Tibial nerve (tissue), 4 donors: ENCODE results near the gene NR2C2. TPM values are rescaled to one million over a fixed set of nuclear protein-coding genes. Genes with fewer than 3 reads are reported as not detected.

ENCODE experiments used
- DNase-seq, 2 donors: peaks; one replicate each; pipeline ENCODE4 v3.0.0-alpha.2; 2019; ENCODE audit warnings: low spot score in 2 of 2
- H3K27ac ChIP-seq, 4 donors: fragments of 200-600 bp; sonication (generic) in 3 of 4; one replicate each; pipeline ENCODE4 v1.5.1; 2017 to 2019; ENCODE audit warnings: mild to moderate bottlenecking in 1 of 4
- H3K27me3 ChIP-seq, 2 donors: fragments of 200-600 bp; sonication (generic) in 1 of 2; one replicate each; pipeline versions ENCODE4 v1.5.1 to v1.6.0; 2017 to 2019
- H3K36me3 ChIP-seq, 3 donors: fragments of 200-600 bp; sonication (generic); one replicate each; pipeline ENCODE4 v1.5.1; 2018 to 2019
- H3K4me1 ChIP-seq, 4 donors: fragments of 200-600 bp; sonication (generic) in 3 of 4; one replicate each; pipeline ENCODE4 v1.5.1; 2017 to 2019
- H3K4me3 ChIP-seq, 4 donors: fragments of 200-600 bp; sonication (generic) in 3 of 4; one replicate each; pipeline ENCODE4 v1.5.1; 2017 to 2019; ENCODE audit warnings: mild to moderate bottlenecking in 1 of 4, moderate library complexity in 1 of 4
- H3K9me3 ChIP-seq, 4 donors: fragments of 200-600 bp; sonication (generic) in 3 of 4; one replicate each; pipeline ENCODE4 v1.5.1; 2017 to 2019
- EP300 ChIP-seq, 2 donors: sonication (generic); formaldehyde crosslinking; IDR thresholded peaks; one replicate each; pipeline ENCODE4 v1.6.1; 2017; ENCODE audit warnings: antibody characterized with exemption in 2 of 2, mild to moderate bottlenecking in 1 of 2
- POLR2A ChIP-seq, 2 donors: fragments of 450-650 bp; IDR thresholded peaks; one replicate each; pipeline ENCODE4 v1.6.1; 2017; ENCODE audit warnings: antibody characterized with exemption in 2 of 2, mild to moderate bottlenecking in 2 of 2, moderate library complexity in 2 of 2
- WGBS, 2 donors: methylation state at CpG; one replicate each; pipeline ENCODE4 v1.1.5; 2018; 5-methylcytosine and 5-hydroxymethylcytosine counted together
- total RNA-seq, 4 donors: library from RNA; depleted of rRNA; stranded (reverse); fragments of >200 nt; gene quantifications; one replicate each; pipeline ENCODE4 v1.1.0, GENCODE V29; 2016
- TF ChIP-seq, protein P1 (sequence below), 5 experiments: fragments of 200-600 bp in 3 of 5; fragments of 450-650 bp in 2 of 5; sonication (generic) in 3 of 5; IDR thresholded peaks; one replicate each; pipeline ENCODE4 v1.5.1; 2016 to 2019; ENCODE audit warnings: antibody characterized with exemption in 5 of 5, mild to moderate bottlenecking in 3 of 5, moderate library complexity in 2 of 5

NR2C2 gene
- total RNA-seq, 4 donors from 2014 or later = 34.5 to 54.3 (median 44.4) TPM

GRCh38 chr3:15089201-15089600 lies 141.8 kb downstream of the NR2C2 start:
- no peak for TF ChIP-seq POLR2A (IDR thresholded peaks at IDR 0.05)
- TF ChIP-seq, protein P1, sequence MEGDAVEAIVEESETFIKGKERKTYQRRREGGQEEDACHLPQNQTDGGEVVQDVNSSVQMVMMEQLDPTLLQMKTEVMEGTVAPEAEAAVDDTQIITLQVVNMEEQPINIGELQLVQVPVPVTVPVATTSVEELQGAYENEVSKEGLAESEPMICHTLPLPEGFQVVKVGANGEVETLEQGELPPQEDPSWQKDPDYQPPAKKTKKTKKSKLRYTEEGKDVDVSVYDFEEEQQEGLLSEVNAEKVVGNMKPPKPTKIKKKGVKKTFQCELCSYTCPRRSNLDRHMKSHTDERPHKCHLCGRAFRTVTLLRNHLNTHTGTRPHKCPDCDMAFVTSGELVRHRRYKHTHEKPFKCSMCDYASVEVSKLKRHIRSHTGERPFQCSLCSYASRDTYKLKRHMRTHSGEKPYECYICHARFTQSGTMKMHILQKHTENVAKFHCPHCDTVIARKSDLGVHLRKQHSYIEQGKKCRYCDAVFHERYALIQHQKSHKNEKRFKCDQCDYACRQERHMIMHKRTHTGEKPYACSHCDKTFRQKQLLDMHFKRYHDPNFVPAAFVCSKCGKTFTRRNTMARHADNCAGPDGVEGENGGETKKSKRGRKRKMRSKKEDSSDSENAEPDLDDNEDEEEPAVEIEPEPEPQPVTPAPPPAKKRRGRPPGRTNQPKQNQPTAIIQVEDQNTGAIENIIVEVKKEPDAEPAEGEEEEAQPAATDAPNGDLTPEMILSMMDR (IDR thresholded peaks at IDR 0.05) = no peak
- no peak for TF ChIP-seq EP300 (IDR thresholded peaks at IDR 0.05)
- 88 to 100% methylated on average over 1 of the region's 1 CpG for WGBS, 2 donors
- peaks cover 0 to 8% (median 0%) of the 10 kb centered on the region in 4 donors for H3K4me1 ChIP-seq
- H3K27ac ChIP-seq = no peak overlapping the region
- no peaks in the 10 kb centered on the region for H3K27me3 ChIP-seq
- H3K4me3 ChIP-seq = no peak overlapping the region
- no peak for DNase-seq
- peaks cover under 1 to 94% (median 8%) of the 10 kb centered on the region in 3 donors for H3K36me3 ChIP-seq
- no peaks in the 10 kb centered on the region for H3K9me3 ChIP-seq

DNA sequence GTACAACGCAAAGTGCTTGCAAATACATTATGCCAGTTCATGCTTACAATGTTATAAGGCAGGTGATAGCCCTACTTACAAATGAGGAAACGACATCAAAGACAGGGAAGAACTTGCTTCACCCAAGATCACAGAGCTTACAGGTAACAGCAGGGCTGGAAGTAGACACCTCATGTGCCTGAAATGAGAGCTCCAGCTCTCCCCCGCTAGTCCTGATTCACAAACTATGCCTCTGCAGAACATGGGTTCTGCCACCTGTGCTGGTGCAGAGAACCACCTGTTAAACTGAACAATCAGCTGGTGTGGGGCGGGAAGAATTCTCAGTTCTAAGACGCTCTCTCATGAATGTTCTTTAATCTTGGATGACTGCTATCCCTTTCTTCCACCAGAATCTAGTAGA lies 144.2 kb downstream of the NR2C2 start:
- no peaks in the 10 kb centered on the region for H3K9me3 ChIP-seq
- H3K27ac ChIP-seq = no peak overlapping the region
- no peak overlapping the region for H3K4me3 ChIP-seq
- no peak for DNase-seq
- no peaks in the 10 kb centered on the region for H3K27me3 ChIP-seq
- H3K4me1 ChIP-seq = peaks cover 0 to 24% (median 0%) of the 10 kb centered on the region in 4 donors
- TF ChIP-seq, protein P1 (IDR thresholded peaks at IDR 0.05) = no peak
- TF ChIP-seq POLR2A (IDR thresholded peaks at IDR 0.05) = no peak
- no peak for TF ChIP-seq EP300 (IDR thresholded peaks at IDR 0.05)
- WGBS, 2 donors = 95% methylated on average over 5 of the region's 5 CpGs
- H3K36me3 ChIP-seq = peaks cover 0 to 91% (median 7%) of the 10 kb centered on the region in 3 donors

DNA sequence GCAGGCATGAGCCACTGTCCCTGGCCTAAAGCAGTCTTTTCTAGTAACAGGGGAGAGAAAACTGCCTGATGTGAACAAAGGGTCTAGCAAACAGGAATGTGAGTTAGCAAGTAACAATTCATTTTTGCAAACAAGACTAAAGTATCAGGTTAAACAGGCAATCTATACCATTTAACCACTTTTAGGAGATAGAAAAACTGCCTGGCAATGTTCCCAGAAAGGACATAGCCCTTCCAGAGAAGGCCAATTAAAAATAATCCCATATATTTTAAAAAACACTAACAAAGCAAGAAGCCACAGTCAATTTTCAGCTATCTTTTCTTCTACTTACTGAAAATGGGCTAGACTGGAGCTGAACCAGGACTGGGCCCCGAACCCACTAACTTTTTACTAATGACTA lies 145.3 kb downstream of the NR2C2 start:
- 87 to 96% methylated on average over 1 of the region's 1 CpG for WGBS, 2 donors
- no peak for TF ChIP-seq POLR2A (IDR thresholded peaks at IDR 0.05)
- no peak for TF ChIP-seq EP300 (IDR thresholded peaks at IDR 0.05)
- TF ChIP-seq, protein P1 (IDR thresholded peaks at IDR 0.05) = no peak

GRCh38 chr3:15094187-15094875 lies 146.9 kb downstream of the NR2C2 start:
- peak in 1 of 2 donors; percentile 16 for DNase-seq
- TF ChIP-seq EP300 (IDR thresholded peaks at IDR 0.05) (peak in 1 of 2 donors; percentile 9), POLR2A (IDR thresholded peaks at IDR 0.05) (no peak)
- H3K27ac ChIP-seq = peak overlapping the region in 2 of 4 donors; percentile 5 to 18
- peaks cover 0 to 65% (median 0%) of the 10 kb centered on the region in 3 donors for H3K36me3 ChIP-seq
- peaks cover 3 to 41% (median 12%) of the 10 kb centered on the region in 4 donors for H3K4me1 ChIP-seq
- H3K4me3 ChIP-seq = no peak overlapping the region
- 50 to 68% methylated on average over 5 of the region's 5 CpGs for WGBS, 2 donors
- no peaks in the 10 kb centered on the region for H3K9me3 ChIP-seq
- H3K27me3 ChIP-seq = no peaks in the 10 kb centered on the region

More for the DNA sequence above, 145.3 kb downstream of the NR2C2 start:
- peaks cover 0 to 80% (median 7%) of the 10 kb centered on the region in 3 donors for H3K36me3 ChIP-seq
- H3K4me3 ChIP-seq = no peak overlapping the region
- no peak overlapping the region for H3K27ac ChIP-seq
- H3K4me1 ChIP-seq = peaks cover 3 to 35% (median 7%) of the 10 kb centered on the region in 4 donors
- no peak for DNase-seq
- no peaks in the 10 kb centered on the region for H3K27me3 ChIP-seq
- H3K9me3 ChIP-seq = no peaks in the 10 kb centered on the region

DNA sequence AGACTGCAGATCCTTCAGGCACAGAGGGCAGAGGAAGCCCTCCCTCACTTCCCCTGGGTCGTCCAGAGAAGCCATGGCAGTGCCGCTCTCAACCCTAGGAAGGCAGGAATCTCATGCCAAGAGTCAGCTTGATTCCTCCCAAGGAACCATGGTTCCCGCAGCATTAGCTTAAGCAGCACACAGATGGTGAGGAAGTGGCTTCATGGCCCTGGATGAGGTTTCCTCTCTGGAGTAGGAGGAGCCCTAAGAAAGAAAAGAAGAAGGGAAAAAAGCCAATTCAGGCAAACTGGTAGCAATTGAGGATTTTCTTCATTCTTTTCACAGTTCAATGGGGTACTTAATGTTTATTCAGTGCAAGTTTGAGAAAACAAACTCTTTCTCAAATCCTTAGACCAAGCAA lies 148.7 kb downstream of the NR2C2 start:
- H3K36me3 ChIP-seq = peaks cover 0 to 50% (median 0%) of the 10 kb centered on the region in 3 donors
- 67 to 78% methylated on average over 3 of the region's 3 CpGs for WGBS, 2 donors

More for the DNA sequence above, 148.7 kb downstream of the NR2C2 start:
- TF ChIP-seq, protein P1 (IDR thresholded peaks at IDR 0.05) = no peak
- no peak for TF ChIP-seq EP300 (IDR thresholded peaks at IDR 0.05)
- no peak for TF ChIP-seq POLR2A (IDR thresholded peaks at IDR 0.05)
- Histone ChIP-seq H3K9me3 (no peaks in the 10 kb centered on the region), H3K27me3 (no peaks in the 10 kb centered on the region), H3K4me1 (peaks cover 3 to 48% (median 18%) of the 10 kb centered on the region in 4 donors), H3K27ac (no peak overlapping the region), H3K4me3 (no peak overlapping the region)
- DNase-seq = no peak
